ENCODE results near the gene ADAMTS18.

GRCh38 chr16:77299395-77299794 lies 135.4 kb downstream of the ADAMTS18 start:
- TF ChIP-seq CTCF (IDR thresholded peaks at IDR 0.05; ENCODE audit: insufficient read depth, low read depth, low read length) (no peak), EZH2 (IDR thresholded peaks at IDR 0.05; ENCODE audit: insufficient read depth, low read length) (no peak)
